Muscle of back (tissue), 11 donors: ENCODE results near the gene PCSK1N. TPM values are rescaled to one million over a fixed set of nuclear protein-coding genes. Genes with fewer than 3 reads are reported as not detected.

ENCODE experiments used
- DNase-seq, 3 donors: peaks; one replicate each; pipeline versions ENCODE4 v3.0.0 to v3.0.0-alpha.2; 2013
- polyA plus RNA-seq, 10 donors: library from polyadenylated mRNA; unstranded; fragments of 120-200 nt; gene quantifications; one replicate each; pipeline ENCODE4 v1.2.1, GENCODE V29; 2013; ENCODE audit not compliant: insufficient read length in 10 of 10

Gene PCSK1N
- polyA plus RNA-seq, 10 donors = 0.15 to 0.76 (median 0.22) TPM; not detected in 4

DNA sequence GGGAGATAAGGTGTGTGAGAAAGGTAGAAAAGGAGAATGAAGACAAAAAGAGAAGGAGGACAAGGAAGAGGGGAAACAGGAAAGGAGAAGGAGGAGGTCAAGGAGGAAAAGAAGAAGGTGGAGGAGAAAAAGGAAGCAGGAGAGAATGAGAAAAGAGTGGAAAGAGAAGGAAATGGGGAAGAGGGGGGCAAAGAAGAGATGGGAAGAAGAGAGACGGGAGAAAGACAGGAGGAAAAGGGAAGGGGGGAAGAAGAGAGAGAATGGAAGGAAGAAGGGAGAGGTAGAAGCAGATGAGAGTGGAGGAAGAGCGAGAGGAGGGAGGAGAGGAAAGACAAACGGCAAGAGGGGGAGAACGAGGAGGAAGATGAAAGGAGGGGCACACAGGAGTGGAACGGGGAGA is 44.9 kb downstream of the PCSK1N start:
- DNase-seq = no peak

DNA sequence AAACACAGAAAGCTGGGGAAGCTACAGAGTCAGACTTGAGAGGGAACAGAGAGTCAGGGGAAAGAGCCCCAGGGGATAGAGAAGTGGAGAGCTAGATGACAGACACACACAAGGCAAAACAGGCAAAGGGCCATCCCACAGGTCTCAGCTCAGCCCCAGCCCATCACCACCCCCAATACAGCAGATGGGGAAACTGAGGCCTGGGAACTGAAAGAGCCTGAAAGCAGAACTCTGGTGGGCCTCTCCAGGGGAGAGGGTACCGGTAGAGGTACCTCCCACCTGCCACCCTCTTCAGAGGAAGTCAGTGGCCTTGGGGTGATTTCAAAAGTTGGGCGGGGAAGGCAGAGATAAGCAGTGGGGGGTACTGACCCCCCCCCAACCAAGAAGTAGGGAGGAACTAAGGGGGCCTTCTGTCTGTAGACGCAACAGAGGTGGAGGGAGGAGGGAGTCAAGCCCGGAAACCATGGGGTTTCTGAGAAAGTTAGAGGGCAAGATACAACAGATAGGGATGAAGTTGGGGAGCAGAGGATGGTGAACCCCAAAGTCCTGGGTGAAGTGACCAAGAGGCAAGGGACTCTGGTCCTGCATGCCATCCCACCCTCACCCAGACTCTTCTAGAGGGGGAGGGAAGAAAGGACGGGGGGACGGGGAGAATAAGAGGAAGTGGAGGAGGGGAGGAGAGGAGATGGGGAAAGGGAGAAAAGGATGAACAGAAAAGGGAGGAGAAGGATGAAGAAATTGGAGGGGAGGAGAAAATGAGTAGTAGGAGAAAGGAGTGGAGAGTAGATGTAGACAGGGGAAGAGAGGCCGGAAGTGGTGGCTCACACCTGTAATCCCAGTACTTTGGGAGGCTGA is 45.8 kb downstream of the PCSK1N start:
- DNase-seq = no peak

GRCh38 chrX:48787505-48788443 is 47.6 kb downstream of the PCSK1N start:
- no peak for DNase-seq

GRCh38 chrX:48786825-48787504 is 48.4 kb downstream of the PCSK1N start:
- DNase-seq = no peak

GRCh38 chrX:48786341-48786800 is 49.0 kb downstream of the PCSK1N start, which contains the start of gene GATA1:
GATA1 (plus strand) TSS chrX:48786590; CDS start chrX:48791110, 4,520 bp downstream.
- DNase-seq = no peak

DNA sequence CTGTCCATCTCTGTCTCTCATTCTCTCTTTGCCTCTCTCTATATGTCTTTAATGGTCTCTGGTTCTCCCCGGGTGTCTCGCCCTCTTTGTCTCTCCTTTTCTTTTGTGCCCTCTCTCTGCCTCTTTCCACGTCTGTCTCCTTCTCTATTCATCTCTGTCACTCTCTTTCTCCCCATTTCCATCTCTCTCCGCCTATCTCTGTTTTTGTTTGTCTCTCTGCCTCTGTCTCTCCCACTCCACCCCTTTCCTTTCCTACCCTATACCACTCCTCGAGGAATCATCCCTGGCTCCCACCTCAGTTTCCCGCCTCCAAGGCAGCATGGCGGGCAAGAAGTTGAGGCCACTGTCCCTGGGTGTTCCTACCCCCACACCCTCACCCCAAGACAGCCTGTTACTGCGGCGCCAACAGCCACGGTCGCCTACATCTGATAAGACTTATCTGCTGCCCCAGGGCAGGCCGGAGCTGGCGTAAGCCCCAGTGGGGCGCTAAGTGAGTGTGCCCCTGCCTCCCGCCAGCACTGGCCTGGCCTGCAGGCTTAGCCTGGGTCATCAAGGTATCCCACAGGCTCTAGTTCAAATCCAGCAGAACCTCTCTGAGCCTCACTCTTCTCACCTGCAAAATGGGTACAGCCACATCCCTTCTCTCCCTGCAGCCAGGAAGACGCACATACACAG is 49.7 kb downstream of the PCSK1N start:
- DNase-seq = no peak

GRCh38 chrX:48785186-48785539 is 50.2 kb downstream of the PCSK1N start:
- DNase-seq = no peak

DNA sequence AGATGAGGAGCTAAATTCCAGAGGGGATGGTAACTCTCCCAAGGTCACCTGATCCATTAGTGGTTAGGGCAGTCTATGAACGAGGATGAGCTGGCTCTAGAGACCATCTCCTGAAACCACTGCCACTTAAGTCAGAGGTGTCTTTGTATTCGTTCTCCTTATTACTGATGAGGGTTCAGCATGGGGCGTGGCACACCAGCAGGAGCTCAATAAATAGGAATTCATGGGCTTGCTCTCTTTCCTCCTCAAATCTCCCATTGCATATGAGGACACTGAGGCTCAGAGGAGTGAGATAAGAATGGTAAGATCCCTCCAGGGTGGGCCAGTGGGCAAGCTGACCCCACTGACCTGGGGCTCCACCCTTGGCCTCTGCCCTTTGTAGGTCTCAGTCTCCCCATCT is 50.7 kb downstream of the PCSK1N start:
- no peak for DNase-seq

DNA sequence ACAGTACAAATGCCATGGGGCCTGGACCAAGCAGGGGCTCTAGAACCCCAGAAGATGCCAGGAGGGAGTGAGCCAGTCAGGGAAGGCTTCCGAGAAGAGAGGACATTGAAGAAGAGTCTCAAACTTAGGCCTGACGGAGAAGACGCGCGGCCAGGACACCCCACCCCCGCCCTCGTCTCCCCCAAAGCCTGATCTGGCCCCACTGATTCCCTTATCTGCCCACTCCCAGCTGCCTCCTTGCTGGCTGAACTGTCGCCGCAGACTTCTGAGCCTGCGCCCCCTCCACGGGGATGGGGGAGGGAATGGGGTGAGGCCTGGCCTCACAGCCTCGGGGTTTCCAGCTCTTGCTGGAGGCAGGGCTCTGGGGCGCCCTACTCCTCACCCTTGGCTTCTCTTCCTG is 52.6 kb downstream of the PCSK1N start:
- no peak for DNase-seq

DNA sequence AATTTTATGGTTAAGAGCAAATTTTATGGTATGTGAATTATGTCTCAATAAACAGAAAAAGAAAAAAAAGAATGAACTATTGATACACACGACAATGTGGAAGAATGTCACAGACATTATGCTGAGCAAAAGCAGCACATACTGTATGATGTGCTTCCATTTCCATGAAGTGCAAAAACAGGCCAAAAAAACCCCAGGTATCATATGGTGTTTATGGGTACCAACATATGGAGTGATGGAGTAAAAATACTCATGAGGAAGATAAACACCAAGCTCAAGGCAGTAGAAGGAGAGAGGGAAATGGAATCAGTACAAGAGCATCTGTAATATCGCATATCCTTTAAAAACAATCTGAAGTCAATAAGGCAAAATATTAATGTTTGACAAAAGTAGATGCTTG is 53.2 kb downstream of the PCSK1N start:
- DNase-seq = no peak

- DNase-seq = no peak
These were observed 53.7 kb downstream of the PCSK1N start for GRCh38 chrX:48781705-48782104.

Other genes with a start within 250 kb of the PCSK1N start
- 100 to 1,000 TPM in 2 of 10 donors, 10 to 100 TPM in 8; 83.4 to 115 (median 94.9) TPM for gene WDR13, start 238.1 kb downstream of the PCSK1N start, polyA plus RNA-seq
- gene WAS, start 151.8 kb downstream of the PCSK1N start, polyA plus RNA-seq = 1 to 10 TPM; 3.0 to 8.0 (median 3.9) TPM
- gene SUV39H1, start 138.9 kb downstream of the PCSK1N start, polyA plus RNA-seq = 1 to 10 TPM; 3.2 to 5.5 (median 3.9) TPM
- not detected for gene GLOD5, start 73.9 kb downstream of the PCSK1N start, polyA plus RNA-seq
- gene GATA1, start 49.0 kb downstream of the PCSK1N start, polyA plus RNA-seq = 1 to 10 TPM in 2 of 10 donors, under 1 TPM in 8; 0.28 to 1.9 (median 0.65) TPM
- gene HDAC6, start 33.5 kb downstream of the PCSK1N start, polyA plus RNA-seq = 100 to 1,000 TPM in 5 of 10 donors, 10 to 100 TPM in 5; 76.5 to 118 (median 95.7) TPM
- gene ERAS, start 9.1 kb downstream of the PCSK1N start, polyA plus RNA-seq = not detected
- gene TIMM17B, start 62.2 kb upstream of the PCSK1N start, polyA plus RNA-seq = 10 to 100 TPM; 24.1 to 39.0 (median 30.1) TPM
- gene PQBP1, start 62.3 kb upstream of the PCSK1N start, polyA plus RNA-seq = 10 to 100 TPM; 45.2 to 72.5 (median 57.7) TPM
- gene SLC35A2, start 76.0 kb upstream of the PCSK1N start, polyA plus RNA-seq = 10 to 100 TPM; 12.9 to 20.8 (median 16.2) TPM
- 1 to 10 TPM; 1.3 to 9.1 (median 2.1) TPM for gene PIM2, start 83.4 kb upstream of the PCSK1N start, polyA plus RNA-seq
- gene OTUD5, start 122.0 kb upstream of the PCSK1N start, polyA plus RNA-seq = 10 to 100 TPM; 31.5 to 41.9 (median 34.9) TPM
- 1 to 10 TPM in 6 of 10 donors, under 1 TPM in 4; 0.87 to 2.2 (median 1.3) TPM for gene KCND1, start 136.2 kb upstream of the PCSK1N start, polyA plus RNA-seq
- gene GRIPAP1, start 166.7 kb upstream of the PCSK1N start, polyA plus RNA-seq = 10 to 100 TPM; 16.9 to 34.3 (median 23.9) TPM
- 10 to 100 TPM; 17.6 to 26.0 (median 21.0) TPM for gene TFE3, start 207.7 kb upstream of the PCSK1N start, polyA plus RNA-seq
- 1 to 10 TPM; 3.2 to 5.3 (median 3.8) TPM for gene CCDC120, start 223.4 kb upstream of the PCSK1N start, polyA plus RNA-seq
- 10 to 100 TPM; 16.4 to 28.4 (median 22.5) TPM for gene PRAF2, start 238.4 kb upstream of the PCSK1N start, polyA plus RNA-seq
- gene WDR45, start 244.3 kb upstream of the PCSK1N start, polyA plus RNA-seq = 10 to 100 TPM; 26.6 to 49.1 (median 34.1) TPM